HG03025 (cell line): ENCODE results near the gene HOXC10.

Experiments
- ATAC-seq: cut with Tn5 transposase; IDR thresholded peaks from one replicate; pipeline ENCODE4 v1.9.1; 2021; ENCODE audit warnings: mild to moderate bottlenecking, moderate library complexity; ENCODE audit not compliant: unreplicated experiment, low FRiP score

Gene HOXC10

DNA sequence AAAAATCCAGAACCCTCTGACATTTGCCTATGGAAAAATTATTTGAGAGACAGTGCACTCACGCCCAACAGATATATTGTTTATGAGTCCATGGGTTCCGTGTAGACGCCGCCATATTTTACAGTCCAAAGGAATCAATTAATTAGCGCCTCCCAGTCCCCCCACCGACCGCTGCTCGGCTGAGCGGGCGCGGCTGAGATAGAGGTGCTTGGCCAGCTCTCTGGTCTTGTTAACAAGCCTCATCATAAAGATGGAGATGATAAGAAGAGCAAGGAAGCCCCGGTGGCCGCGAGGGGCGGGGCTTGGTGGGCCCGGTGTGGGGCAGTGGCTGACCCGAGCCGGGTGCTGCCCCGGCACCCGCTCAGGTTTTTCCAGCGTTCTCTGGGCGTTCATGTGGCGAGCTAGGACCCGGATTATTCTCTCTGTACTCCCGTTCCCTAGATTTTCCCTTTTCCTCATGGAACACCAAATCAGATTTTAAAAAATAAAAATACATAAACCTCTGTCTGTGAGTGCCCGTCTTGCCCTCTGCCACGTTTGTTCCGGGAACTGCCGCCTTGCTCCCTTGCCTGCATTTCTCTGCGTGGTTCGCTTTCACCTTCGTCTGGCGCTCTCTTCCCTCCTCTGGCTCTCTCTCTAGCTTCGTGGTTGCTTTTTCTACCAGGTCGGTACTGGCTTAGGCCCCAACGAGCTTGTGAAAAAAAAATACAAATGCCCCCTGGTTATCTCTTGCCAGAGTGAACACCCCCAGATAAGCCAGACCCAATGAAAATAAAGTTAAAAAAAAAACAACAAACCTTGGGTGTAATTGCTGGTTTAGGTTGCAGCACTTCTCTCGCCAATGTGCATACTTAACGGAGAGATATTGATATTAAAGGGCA is 21.3 kb upstream of the HOXC10 start:
- ATAC-seq: no peak

DNA sequence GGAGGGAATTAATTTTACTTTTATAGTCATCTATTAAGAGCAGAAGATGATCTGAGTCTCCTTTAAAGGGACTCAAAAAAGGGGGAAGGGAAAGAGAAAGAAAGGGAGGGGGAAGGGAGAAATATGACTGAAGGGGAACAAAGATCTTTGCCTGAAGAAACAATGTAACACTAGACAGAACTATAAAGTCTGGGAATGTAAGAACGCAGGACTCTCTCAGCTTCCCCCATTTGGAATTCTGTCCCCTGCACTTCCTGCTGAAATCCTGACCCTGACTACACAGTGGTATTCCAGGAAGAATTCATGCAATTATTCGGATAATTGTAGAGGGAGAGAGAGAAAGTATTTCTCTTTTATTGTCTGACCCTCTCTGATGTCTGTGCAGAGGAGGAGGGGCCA is 20.6 kb upstream of the HOXC10 start:
- ATAC-seq: no peak

DNA sequence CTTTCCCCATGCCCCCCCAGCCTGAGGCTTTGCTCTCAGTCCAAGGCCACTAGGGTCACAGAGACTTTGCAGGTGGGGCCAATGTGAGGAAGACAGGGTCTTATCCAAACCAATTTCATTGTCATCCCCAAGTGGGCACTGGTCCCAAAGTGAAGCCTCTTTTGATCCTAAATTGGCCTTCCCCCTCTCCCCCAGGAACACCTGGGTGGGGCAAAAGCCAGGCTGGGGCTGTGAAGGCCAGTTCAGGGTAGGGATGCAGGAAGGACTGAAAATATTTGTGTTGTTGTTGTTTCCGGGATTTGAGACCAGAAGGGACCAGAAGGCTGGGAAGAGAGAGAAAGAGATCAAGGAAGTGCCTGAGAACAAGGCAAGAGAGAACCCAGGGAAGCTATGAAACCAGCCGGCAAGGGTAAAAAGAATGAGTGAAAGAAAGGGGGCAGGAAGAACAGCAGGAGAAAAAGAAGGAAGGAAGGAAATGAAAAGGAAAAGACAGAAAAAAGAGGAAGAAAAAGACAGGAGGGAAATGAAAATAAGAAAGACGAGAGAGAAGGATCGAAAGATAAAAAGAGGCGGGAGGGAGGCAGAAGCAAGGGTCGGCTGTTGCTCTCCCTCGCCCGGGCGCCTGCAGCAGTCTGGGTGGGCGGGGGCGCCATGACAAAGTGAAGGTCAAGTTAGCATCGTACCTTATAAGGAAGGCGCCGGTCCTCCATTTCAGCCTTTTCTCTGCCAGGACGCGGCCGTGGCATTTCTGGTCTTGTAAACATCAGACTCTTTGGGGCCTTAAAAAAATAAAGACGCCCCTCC is 19.5 kb upstream of the HOXC10 start:
- ATAC-seq: no peak

DNA sequence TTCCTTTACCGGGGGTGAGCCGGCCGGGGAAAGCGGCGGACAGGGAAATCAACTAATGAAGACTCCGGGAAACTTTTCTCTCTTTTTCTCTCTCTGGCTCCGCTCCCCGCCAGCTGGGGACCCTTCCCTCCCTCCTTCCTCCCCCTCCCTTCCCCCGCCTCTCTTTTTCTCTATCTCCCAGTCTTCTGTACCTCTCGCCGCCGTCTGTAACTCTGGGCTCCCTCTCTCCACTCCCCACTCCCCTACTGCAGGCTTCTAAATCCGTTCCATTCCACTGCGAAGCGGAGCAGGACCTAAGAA is 18.9 kb upstream of the HOXC10 start:
- no peak for ATAC-seq

DNA sequence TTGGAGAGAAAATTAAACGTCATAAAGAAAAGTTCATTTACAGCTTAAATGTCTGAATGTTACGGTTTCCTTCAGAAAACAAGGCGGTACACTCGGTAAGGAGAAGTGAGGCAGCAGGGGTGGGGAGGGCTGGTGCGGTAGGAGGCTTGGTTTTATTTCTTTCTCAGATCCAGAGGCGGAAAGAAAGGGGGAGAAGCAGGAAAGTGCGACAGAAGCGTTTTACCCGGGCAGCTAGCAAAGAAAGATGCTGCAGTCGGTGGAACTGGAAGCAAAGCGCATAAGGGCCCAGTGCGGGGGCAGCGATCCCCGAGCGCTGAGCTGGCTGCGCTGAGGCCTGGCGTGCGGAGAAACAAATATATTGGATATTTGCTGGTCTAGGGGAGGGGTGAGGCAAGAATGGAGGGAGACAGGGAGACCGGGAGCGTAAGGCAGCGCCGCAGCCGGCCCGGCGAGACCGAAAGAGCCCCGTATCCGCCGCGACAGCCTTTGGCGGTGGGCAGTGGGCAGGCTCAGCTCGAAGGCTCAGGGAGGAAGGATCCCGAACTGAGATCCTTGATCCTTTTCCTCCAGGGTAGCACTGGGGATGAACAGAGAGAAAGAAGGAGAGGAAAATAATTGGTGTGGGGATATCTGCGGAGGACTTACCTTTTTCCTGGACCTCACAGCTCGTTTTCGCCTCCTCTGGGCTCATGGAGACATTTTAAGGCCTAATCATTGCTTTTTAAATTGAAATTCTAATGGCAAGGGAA is 18.4 kb upstream of the HOXC10 start:
- ATAC-seq: no peak

DNA sequence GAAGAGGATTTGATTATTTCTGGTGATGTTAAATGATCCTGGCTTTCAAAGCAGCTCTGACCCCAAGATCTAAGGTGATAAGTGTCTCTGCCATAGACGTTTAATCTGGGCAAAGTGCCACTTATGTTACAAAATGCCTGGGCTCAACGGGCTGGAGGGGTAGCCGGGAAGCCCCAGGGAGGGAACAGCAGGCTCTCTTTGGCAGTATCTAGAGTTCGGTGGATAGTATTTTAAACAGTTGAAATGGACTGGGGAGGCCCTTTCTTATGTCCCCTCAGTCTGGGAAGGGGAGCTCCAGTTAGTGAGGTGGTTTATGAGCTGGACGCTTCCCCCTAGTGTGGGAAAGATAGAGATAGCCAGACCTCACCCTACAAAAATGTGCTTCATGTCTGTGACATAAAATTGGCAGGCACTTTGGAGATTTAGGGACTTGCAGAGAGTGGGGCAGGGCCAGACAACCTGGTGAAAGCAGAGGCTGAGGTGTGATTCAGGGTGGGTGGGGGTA is 17.5 kb upstream of the HOXC10 start:
- ATAC-seq: no peak

DNA sequence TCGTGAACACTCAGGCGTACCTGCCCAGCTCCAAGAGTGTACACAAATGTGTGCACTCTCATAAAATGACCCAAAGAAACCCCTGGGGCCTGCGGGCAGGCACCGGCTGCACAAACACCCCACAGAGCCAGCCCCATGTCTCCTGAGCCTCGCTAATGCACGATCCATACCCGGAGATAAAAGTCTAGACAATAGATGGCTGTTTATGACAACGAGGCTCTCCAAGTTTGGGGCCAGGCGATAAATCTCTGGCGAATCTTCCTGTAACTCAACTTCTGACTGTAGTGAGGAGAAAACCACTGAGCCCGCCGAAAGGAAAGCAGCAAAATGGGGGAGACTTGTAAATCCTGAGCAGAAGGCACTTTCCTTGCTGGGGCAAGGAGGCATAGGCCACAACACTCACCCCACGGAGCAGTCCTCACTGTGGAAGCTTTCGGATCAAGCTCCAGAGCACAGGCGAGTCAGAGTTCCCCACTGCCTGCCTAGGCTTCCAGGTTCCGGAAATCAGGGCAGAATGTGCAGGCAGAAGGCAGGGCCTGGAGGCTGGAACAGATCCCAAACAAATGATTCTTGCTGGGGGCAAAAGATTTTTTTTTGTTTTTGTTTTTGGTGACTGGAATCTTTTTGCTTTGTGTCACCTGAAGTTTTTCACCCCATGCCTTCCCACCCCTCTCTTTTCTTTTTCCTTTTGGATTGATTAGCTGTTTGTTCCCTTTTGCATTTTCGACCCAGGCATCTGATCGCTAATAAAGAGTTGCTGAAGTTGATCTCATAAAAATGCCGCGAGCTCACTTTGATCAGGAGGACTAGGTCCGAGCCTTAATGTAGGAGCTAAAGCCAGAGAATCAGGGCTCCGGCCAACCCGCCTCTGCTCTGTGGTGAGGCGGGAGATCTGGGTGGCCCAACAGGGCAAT is 16.5 kb upstream of the HOXC10 start:
- no peak for ATAC-seq

DNA sequence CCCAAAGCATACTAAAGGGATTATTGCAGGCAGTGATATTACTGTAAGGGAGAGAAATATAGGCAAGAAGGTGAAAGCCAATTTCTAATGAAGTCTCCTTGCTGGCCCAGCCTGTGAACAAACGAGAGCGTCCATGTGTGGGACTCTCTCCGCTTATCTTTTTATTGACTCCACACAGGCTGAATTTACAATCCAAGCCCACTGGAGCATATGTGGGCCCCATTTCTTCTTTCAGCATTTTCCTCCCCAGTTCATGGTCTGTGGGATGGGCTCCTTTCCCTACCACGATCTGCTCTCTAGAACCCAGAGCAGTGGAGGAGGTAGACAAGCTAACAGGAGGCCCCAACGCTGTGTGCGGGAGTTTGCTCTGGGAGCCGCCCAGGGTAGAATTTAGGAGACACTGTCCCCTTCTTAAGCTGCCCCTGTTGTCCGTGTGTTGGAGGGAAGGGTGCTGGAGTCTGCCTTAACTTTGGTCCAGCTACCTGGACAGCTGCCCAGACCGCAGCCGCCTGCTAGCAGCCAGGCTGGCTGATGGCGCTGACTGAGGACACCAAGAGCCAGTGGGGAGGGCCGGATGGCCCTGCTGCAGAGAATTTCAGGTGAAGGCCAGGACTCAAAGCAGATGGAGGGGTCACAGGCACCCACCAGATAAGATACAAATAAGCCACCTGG is 15.2 kb upstream of the HOXC10 start:
- no peak for ATAC-seq

DNA sequence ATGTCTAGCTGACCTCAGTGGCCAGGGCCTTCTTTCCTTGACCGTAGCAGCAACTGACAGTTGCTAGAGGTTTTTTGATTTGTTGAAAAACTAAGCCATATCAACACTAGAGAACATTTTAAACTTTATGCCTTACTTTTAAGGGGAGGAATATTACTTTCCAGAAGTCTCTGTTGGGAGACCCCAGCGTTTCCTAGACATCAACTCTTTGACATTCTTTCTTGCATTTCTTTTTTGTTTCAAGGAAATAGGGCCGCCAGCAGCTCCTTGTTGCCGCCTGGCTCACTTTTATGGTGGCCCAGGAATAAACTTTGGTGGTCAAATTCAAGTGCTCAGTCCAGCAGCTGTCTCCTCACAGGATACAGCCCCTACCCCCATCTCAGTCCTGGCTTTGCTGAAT is 14.5 kb upstream of the HOXC10 start:
- ATAC-seq: no peak

DNA sequence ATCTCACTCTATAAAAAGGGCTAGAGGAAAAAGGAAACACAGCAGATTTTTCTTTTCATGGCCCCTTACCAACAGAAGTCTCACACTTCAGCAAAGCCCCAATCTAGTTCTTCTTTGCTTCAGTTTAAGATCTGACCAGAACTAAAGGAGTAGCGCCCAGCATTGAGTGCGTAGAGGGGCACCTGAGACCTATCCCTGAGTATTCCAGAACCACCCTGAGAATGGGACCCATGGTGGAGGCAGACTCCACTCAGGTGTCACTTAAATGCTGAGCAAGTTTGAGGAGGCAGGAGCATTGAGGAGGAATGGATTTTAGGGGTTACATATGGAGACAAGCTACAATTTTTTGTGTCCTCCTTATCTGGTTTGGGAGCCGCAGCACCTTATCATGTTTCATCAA is 13.8 kb upstream of the HOXC10 start:
- ATAC-seq: no peak

DNA sequence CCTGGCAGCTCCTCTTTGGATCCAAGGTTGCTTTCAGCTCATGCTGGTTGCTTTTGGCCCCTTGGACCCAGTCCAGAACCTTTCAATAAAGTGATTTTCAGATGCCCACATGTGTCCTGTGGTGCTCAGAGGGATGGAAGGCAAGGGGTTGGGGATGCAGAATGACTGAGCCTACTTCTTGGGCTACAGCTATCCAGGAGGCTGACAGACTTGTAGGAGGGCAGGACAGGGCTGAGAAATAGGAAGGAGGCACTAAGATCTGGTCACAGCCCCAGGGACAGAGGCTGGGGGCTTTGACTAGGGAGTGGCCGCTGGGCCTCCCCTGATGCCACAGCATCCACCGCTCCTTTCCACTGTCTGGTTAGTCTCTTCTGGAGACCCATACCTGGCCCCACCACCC is 13.3 kb upstream of the HOXC10 start:
- no peak for ATAC-seq

DNA sequence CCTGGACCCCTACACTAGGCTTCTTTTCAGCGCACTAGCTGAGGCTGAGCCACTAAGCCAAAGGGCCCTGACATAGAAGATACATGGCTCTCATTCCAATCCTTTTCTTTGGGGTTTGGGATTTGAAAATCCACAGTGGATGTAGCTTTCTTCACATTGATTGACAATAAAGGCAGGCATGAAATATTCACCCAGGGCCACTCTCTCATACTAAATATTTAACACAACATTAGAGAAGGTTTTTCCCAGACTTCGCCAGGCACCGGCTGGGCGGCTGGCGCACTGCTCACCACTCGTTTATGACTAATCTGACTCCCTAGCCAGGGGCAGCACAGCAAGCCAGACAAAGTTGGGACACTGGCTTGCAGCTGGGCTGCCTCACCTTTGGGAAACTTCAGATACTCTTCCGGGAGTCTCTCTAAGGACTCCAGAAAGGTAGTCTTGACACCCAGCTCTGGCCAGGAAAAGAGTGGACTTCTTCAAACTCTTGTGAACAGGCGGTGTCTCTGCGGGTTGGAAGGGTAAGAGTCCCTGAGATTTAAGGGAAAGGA is 12.7 kb upstream of the HOXC10 start:
- no peak for ATAC-seq

DNA sequence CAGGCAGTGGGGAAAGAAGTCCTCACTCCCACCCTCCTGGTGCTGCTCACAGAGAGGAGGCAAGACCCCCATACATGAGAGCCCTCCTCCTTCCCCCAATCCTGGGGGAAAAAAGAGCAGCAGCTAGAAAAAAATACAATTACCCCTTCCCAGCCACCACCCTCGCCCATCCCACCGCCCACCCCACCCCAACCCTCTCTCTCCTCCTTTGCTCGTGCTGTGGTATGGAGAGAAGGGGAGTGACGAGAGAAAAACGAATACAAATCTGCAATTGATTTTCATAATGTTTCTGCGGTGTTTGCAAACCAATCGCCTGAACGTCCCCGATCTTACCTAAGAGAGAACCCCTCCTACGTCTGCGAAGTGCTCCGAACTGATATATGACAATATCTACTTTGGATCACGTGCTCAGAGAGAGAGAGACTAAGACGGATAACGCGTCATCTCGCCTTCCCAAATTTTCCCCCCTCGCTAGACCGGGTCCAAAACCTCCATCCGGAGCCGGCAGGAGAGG is 12.2 kb upstream of the HOXC10 start, which contains the start of gene HOXC11:
Gene HOXC11 (plus strand): TSS at position 405 of the 514 bp plus-strand sequence. CDS start 116 bp downstream, outside the sequence.
- ATAC-seq: no peak

DNA sequence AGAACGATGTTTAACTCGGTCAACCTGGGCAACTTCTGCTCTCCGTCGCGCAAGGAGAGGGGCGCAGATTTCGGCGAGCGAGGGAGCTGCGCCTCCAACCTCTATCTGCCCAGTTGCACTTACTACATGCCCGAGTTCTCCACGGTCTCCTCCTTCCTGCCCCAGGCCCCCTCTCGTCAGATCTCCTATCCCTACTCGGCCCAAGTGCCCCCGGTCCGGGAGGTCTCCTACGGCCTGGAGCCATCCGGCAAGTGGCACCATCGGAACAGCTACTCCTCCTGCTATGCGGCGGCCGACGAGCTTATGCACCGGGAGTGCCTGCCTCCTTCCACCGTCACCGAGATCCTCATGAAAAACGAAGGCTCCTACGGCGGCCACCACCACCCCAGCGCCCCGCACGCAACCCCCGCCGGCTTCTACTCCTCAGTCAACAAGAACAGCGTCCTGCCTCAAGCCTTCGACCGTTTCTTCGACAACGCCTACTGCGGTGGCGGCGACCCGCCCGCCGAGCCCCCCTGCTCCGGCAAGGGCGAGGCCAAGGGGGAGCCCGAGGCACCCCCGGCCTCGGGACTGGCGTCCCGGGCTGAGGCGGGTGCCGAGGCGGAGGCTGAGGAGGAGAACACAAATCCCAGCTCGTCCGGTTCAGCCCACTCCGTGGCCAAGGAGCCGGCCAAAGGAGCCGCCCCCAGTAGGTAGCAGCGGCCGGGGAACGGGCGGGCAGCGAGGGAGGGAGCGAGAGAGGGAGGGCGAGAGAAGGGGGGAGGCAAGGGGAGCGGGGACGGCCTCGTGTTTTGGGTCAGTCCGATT is 11.5 kb upstream of the HOXC10 start:
- no peak for ATAC-seq

DNA sequence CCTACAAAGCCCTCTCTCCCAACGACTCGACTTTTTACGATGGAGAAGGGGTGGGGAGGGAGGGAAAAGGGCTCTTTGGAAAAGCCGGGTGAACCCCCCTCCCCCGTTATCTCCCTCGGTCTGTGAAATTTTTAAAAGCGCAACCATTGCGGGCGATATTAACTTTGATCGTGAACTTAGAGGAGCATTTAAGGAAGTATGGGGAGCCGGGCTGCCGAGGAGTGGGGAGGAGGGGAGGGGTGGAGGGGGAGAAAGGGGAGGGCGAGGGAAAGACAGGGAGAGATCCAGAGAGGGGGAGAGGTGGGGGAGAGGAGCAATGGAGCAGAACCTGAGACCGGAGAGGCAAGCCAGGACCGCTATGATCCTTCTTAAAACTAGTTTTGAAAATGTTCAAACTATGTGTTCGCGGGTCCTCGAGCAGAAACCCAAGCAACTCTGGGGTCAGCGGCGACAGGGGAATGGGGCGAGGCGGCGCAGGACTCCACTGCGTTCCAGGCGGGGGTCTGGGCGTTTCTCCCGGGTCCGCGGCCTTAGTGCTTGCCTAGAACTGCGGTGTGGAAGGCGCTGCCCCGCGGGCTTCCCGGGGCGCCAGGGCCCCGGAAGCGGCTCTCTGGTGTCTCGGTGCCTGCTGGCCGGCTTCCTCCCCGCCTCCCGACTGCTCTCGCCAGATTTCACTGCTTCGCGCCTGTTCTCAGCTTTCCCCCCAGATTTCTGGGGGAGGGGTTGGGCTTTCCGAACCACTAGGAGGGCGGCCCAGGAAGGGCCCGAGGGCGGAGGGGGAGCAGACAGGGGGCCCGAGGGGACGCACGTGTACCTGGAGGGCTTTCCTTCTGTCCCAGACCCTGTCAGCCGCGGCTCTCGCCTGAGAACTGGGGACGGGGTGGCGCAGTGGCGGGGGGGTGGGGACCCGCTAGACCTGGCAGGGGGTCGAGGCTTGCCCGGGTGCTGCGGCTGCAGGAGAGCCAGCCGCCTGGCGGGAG is 10.6 kb upstream of the HOXC10 start, which contains the start of gene HOTAIR:
Gene HOTAIR (minus strand): TSS at position 871 of the 980 bp plus-strand sequence.
- no peak for ATAC-seq

DNA sequence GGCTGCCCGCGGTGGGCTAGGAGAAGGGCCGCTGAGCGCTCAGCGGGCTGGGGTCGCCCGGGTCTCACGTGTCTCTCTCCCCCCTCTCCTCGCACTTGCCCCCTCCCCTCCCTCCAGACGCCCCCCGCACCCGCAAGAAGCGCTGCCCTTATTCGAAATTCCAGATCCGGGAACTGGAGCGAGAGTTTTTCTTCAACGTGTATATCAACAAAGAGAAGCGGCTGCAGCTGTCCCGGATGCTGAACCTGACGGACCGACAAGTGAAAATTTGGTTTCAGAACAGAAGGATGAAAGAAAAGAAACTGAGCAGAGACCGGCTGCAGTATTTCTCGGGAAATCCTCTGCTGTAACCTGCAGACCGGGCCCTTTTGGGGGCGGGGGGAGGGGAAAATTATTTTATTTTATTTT is 9.9 kb upstream of the HOXC10 start:
- ATAC-seq: no peak
